ENCODE results near the gene CD79A.

The CD79A gene

DNA sequence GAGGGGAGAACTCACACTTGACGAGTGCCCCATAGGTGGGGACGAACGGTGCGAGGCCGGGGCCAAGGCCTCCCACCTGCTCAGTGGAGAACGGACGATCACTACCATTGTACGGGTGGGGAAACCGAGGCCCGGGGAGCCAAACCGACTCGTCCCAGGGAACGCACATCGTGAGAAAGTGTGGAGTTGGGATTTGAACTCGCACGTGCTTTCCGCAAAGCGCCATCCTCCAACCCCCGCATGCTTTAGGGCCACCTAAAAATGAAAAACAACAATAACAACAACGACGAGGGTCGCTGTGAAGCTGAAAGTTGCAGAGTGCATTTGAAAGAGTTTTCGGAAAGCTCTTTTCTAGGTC lies 6.4 kb downstream of the CD79A start:
- TF ChIP-seq, protein P1, sequence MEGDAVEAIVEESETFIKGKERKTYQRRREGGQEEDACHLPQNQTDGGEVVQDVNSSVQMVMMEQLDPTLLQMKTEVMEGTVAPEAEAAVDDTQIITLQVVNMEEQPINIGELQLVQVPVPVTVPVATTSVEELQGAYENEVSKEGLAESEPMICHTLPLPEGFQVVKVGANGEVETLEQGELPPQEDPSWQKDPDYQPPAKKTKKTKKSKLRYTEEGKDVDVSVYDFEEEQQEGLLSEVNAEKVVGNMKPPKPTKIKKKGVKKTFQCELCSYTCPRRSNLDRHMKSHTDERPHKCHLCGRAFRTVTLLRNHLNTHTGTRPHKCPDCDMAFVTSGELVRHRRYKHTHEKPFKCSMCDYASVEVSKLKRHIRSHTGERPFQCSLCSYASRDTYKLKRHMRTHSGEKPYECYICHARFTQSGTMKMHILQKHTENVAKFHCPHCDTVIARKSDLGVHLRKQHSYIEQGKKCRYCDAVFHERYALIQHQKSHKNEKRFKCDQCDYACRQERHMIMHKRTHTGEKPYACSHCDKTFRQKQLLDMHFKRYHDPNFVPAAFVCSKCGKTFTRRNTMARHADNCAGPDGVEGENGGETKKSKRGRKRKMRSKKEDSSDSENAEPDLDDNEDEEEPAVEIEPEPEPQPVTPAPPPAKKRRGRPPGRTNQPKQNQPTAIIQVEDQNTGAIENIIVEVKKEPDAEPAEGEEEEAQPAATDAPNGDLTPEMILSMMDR (IDR thresholded peaks at IDR 0.05; ENCODE audit: insufficient read depth, low read length, poor library complexity, severe bottlenecking), result no peak
- H3K27me3 ChIP-seq (replicated peaks; ENCODE audit: control insufficient read depth, insufficient read depth, low read length), result no peaks in the 10 kb centered on the region
- H3K4me3 ChIP-seq (replicated peaks; ENCODE audit: low read depth, low read length), result peak overlapping the region; percentile 95
- no peak for DNase-seq (ENCODE audit: extremely low read depth, insufficient read length)
- H3K36me3 ChIP-seq (ENCODE audit: control insufficient read depth, insufficient read depth, low read length), result peaks cover 12% of the 10 kb centered on the region

GRCh38 chr19:41883821-41884733 lies 7.0 kb downstream of the CD79A start:
- DNase-seq (ENCODE audit: extremely low read depth, insufficient read length), result peak; percentile 98
- Histone ChIP-seq H3K36me3 (ENCODE audit: control insufficient read depth, insufficient read depth, low read length) (peaks cover 13% of the 10 kb centered on the region), H3K4me3 (replicated peaks; ENCODE audit: low read depth, low read length) (peak overlapping the region; percentile 95), H3K27me3 (replicated peaks; ENCODE audit: control insufficient read depth, insufficient read depth, low read length) (no peaks in the 10 kb centered on the region)
- TF ChIP-seq, protein P1 (IDR thresholded peaks at IDR 0.05; ENCODE audit: insufficient read depth, low read length, poor library complexity, severe bottlenecking), result peak; percentile 29

DNA sequence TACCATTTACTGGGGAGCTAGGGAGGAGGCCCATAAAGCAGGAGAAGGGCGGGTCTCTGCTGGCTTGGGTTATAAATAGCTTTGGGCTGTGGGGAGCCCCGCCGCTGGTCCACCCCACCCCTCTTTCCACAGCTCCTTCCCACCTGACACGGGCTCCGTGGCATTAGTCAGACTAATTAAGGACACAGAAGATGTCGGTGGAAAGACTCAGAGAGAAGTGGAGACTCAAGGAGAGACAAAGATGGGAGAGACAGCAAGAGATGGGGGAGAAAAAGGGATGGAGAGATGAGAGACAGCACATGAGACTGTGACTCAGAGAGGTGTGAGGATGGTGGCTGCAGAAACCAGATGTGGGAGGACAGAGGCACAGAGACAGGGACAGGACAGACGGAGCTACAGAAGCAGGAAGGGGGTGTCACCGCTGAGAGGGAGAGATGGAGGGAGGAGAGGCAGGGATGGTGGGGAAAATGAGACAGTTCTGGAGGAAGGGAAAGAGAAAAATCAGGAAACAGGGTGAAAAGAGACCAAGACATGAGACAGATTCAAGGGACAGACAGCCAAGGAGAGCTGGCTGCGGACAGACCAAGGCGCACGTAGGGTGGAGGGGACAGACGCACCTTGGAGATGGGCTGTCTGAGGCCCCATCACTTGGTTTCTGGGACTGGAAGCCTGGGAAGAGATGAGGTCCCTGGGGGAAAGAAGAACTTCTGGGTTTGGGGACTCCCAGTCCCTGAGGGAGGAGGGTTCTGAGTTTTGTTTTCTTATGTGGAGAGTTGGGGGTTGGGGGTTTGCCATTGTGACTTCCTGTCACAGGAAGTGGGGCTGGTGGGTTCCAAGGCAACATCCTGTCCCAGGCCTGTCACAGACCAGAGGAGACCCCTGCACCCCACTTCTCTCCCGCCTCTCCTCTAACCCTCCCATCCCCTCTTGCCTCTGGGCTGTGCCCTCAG lies 10.0 kb downstream of the CD79A start:
- H3K4me3 ChIP-seq (replicated peaks; ENCODE audit: low read depth, low read length), result peak overlapping the region; percentile 64
- peak; percentile 61 for DNase-seq (ENCODE audit: extremely low read depth, insufficient read length)
- TF ChIP-seq, protein P1 (IDR thresholded peaks at IDR 0.05; ENCODE audit: insufficient read depth, low read length, poor library complexity, severe bottlenecking), result no peak
- no peaks in the 10 kb centered on the region for H3K27me3 ChIP-seq (replicated peaks; ENCODE audit: control insufficient read depth, insufficient read depth, low read length)
- H3K36me3 ChIP-seq (ENCODE audit: control insufficient read depth, insufficient read depth, low read length), result peaks cover 14% of the 10 kb centered on the region

- TF ChIP-seq, protein P1 (IDR thresholded peaks at IDR 0.05; ENCODE audit: insufficient read depth, low read length, poor library complexity, severe bottlenecking), result peak; percentile 58
- no peaks in the 10 kb centered on the region for H3K27me3 ChIP-seq (replicated peaks; ENCODE audit: control insufficient read depth, insufficient read depth, low read length)
- peak overlapping the region; percentile 64 for H3K4me3 ChIP-seq (replicated peaks; ENCODE audit: low read depth, low read length)
- peaks cover 22% of the 10 kb centered on the region for H3K36me3 ChIP-seq (ENCODE audit: control insufficient read depth, insufficient read depth, low read length)
- DNase-seq (ENCODE audit: extremely low read depth, insufficient read length), result peak; percentile 58
These were observed 10.8 kb downstream of the CD79A start for GRCh38 chr19:41887711-41888382.

DNA sequence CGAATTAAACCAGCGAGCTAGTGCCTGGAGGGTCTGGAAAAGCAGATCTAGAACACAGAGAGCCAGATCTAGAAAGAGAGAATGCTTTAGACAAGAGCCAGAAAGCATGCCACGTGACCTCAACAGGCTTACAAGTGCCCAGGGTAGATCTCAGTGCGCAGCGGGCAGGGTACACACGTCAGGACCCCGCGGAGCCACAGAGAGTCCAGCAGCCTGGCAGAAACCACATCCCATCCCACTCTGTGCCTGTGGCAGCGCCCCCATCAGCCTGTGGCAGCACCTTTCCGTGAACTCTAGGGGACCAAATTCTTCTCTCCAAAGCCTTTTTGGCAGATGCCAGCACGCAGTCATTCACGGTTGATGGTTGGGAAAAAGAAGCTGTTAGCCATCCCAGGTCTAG lies 11.8 kb downstream of the CD79A start:
- DNase-seq (ENCODE audit: extremely low read depth, insufficient read length), result no peak

More for the DNA sequence above, 11.8 kb downstream of the CD79A start:
- Histone ChIP-seq H3K36me3 (ENCODE audit: control insufficient read depth, insufficient read depth, low read length) (peaks cover 22% of the 10 kb centered on the region), H3K4me3 (replicated peaks; ENCODE audit: low read depth, low read length) (no peak overlapping the region), H3K27me3 (replicated peaks; ENCODE audit: control insufficient read depth, insufficient read depth, low read length) (no peaks in the 10 kb centered on the region)
- TF ChIP-seq, protein P1 (IDR thresholded peaks at IDR 0.05; ENCODE audit: insufficient read depth, low read length, poor library complexity, severe bottlenecking), result no peak

Data from GM06990 (cell line).